GM19438 (cell line): ENCODE data around the gene ONECUT2.

Experiments used
- ATAC-seq: cut with Tn5 transposase; IDR thresholded peaks from one replicate; pipeline ENCODE4 v1.9.1; 2021; ENCODE audit warnings: low read depth; ENCODE audit not compliant: unreplicated experiment

Gene ONECUT2

GRCh38 chr18:57430079-57431001, 4.8 kb upstream of the ONECUT2 start:
- no peak for ATAC-seq

- no peak for ATAC-seq
Measured at GRCh38 chr18:57431002-57431382, 4.2 kb upstream of the ONECUT2 start.

- no peak for ATAC-seq
Measured at GRCh38 chr18:57431467-57432080, 3.6 kb upstream of the ONECUT2 start.

- no peak for ATAC-seq
Measured at GRCh38 chr18:57432140-57432539, 3.0 kb upstream of the ONECUT2 start.

GRCh38 chr18:57432751-57433400, 2.3 kb upstream of the ONECUT2 start:
- no peak for ATAC-seq

GRCh38 chr18:57433482-57433881, 1.7 kb upstream of the ONECUT2 start:
- ATAC-seq, result no peak

GRCh38 chr18:57433934-57434535, 1.1 kb upstream of the ONECUT2 start:
- ATAC-seq, result no peak

GRCh38 chr18:57435846-57436190, 644 bp downstream of the ONECUT2 start:
- ATAC-seq, result no peak

GRCh38 chr18:57436191-57436964, 1.2 kb downstream of the ONECUT2 start:
- ATAC-seq, result no peak

GRCh38 chr18:57436965-57437333, 1.8 kb downstream of the ONECUT2 start:
- ATAC-seq, result no peak

GRCh38 chr18:57437402-57437765, 2.2 kb downstream of the ONECUT2 start:
- ATAC-seq, result no peak

- ATAC-seq, result no peak
Measured at GRCh38 chr18:57437766-57438671, 2.8 kb downstream of the ONECUT2 start.

- ATAC-seq, result no peak
Measured at GRCh38 chr18:57438743-57439608, 3.8 kb downstream of the ONECUT2 start.

- ATAC-seq, result no peak
Measured at GRCh38 chr18:57439609-57439968, 4.4 kb downstream of the ONECUT2 start.

GRCh38 chr18:57439985-57440330, 4.8 kb downstream of the ONECUT2 start:
- ATAC-seq, result no peak

GRCh38 chr18:57440331-57441070, 5.3 kb downstream of the ONECUT2 start:
- no peak for ATAC-seq

- ATAC-seq, result no peak
Measured at GRCh38 chr18:57441071-57441794, 6.1 kb downstream of the ONECUT2 start.
